NCI-H146 treated with DMSO at 0.1 percent for 48 hours (cell line): ENCODE results near the gene LRGUK.
"Not testable (repeated sequence)": the region's sequence is repeated elsewhere in the genome, so short reads cannot be mapped to it uniquely, and the experiment has no call there.

Experiments used
- DNase-seq: peaks from one replicate; lab custom pipeline; 2025; ENCODE audit not compliant: unreplicated experiment; lab: John Stamatoyannopoulos, UW

The LRGUK gene

DNA sequence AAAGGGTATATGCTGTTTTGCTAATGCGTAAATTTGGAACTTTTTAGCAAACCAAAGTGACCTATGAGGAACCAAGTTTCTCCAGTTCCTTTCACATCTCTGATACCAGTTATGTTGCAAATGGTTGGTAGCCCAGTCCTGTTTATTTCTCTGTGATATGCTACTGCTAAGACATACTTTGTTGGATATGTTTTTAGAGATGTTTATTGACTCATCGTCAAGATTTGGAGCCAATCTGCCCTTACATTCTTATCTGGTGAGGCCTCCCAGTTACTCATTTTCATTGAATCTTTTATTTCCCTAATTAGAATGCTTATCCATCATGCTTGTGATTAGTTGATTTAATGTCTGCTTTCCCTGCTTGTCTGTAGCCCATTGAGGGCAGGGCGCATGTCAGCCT, 58.9 kb downstream of the LRGUK start:
- no peak for DNase-seq

- DNase-seq = no peak
These were observed 59.7 kb downstream of the LRGUK start for GRCh38 chr7:134186801-134187200.

DNA sequence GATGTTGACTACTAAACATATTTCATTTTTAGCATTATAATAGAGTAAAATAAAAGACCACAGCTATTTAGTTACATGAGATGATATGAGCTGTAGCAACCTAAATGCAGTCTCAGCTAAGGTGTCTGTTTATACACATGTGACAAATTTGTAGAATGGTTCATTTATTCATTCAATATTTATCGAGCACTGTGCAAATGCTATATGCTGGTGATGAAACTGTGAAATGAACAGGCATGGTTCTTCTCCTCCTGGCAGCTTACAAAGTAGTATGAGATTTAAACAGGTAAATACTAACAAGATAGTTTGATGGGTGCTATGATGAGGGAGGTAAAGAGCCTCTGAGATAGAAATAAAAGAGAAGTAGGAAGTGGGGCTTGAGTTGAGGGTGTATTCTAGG, 60.8 kb downstream of the LRGUK start:
- DNase-seq = no peak

DNA sequence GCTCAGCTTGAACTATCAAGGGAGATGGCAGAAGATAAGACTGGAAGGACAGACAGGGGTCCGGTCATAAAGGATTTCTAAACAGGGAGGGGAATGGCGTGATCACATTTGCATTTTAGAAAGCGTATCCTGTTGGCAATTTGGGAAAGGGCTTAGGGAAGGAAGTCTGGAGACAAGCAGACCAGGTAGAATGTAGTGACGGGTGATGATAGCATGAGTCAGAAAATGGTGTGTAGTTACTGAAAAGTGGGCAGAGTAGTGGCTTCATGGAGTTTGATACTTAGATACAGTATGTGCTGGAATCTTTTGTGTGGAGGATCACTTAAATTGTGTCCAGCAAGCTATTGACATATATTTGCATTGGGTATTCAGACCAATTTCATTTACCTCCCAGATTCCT, 61.2 kb downstream of the LRGUK start:
- DNase-seq = no peak

- no peak for DNase-seq
These were observed 62.4 kb downstream of the LRGUK start for GRCh38 chr7:134189559-134189958.

- DNase-seq = no peak
These were observed 64.7 kb downstream of the LRGUK start for GRCh38 chr7:134191876-134192275.

GRCh38 chr7:134193240-134193639, 66.1 kb downstream of the LRGUK start:
- DNase-seq = no peak

DNA sequence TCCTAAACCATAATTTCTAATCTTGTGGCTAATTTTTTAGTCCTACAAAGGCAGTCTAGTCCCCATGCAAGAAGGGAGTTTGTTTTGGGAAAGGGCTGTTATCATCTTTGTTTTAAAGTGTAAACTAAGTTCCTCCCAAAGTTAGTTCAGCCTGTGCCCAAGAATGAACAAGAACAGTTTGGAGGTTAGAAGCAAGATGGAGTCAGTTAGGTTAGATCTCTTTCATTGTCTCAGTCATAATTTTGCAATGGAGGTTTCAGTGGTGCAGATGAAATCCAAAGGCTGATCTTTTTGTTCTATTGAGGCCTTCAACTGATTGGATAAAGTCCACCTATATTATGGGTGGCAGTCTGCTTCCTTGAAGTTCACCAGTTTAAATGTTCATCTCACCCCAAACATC, 68.1 kb downstream of the LRGUK start:
- DNase-seq = no peak

GRCh38 chr7:134196439-134196838, 69.3 kb downstream of the LRGUK start:
- DNase-seq = no peak

DNA sequence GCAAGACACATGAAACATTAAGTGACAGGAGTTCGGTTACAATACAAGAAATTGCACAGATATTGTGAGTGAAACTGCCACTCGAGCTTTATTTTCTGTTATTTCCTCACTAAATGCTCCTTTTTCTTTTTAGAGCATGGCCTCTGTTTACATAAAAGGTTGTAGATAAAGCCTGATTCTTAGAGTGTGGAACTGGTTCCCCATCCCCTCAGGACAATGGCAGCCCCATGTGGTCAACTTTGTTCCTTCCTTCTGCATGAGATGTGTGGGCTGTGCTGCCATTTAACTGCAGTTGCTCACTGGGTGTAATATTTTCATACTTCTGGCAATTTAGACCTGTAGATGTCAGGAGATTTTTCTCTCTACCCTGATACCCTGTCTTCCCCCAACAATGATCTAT, 70.2 kb downstream of the LRGUK start:
- DNase-seq = no peak

DNA sequence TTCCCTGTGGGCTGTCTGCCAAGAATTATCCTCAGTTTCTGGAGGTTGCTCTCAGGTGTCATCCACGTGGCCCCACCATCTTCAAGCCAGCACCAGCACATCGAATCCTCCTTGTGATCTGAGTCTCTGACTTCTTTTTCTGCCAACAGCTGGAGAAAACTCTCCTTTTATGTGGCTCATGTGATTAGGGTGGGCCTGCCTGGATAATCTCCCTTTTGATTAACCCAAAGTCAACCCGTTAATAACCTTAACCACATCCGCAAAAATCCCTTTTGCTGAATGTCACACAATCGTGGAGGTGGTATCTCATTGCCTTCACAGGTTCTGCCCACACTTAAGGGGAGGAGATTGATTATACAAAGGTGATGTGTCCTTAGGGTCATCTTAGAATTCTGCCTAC, 73.8 kb downstream of the LRGUK start:
- DNase-seq = no peak

- DNase-seq = no peak
These were observed 74.6 kb downstream of the LRGUK start for GRCh38 chr7:134201569-134202261.

GRCh38 chr7:134203186-134203889, 76.2 kb downstream of the LRGUK start:
- DNase-seq = no peak

DNA sequence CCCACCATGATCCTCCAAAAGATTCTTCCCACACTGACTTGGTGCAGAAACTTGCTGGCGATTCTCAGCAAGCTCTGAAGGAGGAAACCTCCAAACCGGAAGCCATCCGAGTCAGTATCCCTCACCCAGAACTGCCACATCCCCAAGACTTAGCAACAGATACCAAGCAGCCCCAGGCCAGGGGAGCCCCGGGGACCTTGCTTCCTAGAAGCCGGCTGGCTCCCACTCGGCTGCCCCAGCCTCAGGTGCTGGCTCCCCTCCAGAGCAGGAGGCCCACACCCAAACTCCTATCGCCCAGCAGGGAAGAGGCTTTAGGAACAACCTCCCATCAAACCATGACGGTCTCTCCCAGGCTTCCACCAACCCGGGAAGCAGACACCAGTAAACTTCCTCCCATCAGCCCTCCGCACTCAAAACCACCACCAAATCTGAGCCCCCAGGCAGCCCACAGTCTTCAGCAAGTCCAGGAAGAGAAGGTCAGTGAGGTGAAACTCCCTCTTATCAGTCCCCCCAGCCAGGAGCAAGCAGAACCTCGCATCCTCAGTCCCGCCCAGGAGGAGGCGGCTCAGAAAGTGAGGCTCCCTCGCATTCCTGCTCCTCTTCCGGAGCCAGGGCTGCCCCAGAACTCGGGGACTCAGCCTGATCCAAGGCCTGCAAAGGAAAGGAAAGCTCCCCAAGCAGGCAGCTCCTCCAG, 82.3 kb downstream of the LRGUK start:
- DNase-seq = no peak

GRCh38 chr7:134210227-134210626, 83.1 kb downstream of the LRGUK start:
- no peak for DNase-seq

DNA sequence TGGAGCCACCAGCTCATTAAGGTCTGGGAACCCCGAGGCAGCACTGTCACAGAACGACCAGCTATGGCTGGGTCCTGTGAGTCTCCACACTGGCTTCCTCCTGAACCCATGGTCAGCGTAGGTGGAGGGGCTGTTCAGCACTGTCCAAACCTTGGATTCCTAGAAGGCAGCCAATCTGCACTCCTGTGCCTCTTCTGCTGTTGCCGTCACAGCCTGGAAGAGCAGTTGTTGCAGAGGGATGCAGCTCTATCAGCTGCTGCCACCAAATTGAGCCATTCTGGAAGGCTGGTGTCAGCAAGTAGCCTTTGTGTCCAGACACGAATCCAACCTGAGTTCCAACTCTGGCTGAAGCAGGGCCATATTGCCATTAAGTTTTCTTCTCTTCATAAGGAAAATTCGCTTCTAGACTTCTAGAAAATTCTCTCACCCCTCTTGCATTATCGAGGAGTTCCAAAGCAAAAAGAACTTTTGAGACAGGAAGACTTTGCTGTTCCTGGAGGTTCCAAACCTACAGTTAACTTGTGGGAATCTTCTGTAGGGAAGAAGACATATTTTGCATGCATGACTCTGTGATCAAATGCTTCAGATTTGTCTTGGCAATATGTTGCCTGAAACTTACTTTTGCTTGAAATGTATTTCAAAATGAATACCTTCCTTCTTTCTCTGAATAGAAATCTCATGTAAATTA, 84.0 kb downstream of the LRGUK start:
- no peak for DNase-seq

DNA sequence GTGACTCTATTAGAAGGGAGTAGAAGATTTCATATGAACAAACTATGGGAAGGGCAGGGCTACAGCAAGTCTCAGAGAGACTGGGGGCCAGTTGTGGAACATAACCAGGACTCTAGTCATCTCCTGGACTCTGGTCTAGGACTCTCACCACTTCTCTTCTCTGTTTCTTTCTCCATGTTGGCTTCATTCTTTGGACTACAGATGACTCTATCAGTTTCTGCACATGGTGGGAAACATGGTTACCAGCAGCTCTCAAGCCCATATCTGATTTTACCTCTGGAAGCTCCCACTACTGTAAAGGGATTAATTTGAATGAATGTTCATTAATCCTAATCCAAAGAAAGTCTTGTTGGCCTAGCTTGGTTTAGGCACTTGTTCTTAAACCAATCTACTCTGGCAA, 84.7 kb downstream of the LRGUK start:
- no peak for DNase-seq

GRCh38 chr7:134212576-134213546, 85.7 kb downstream of the LRGUK start:
- DNase-seq = no peak

DNA sequence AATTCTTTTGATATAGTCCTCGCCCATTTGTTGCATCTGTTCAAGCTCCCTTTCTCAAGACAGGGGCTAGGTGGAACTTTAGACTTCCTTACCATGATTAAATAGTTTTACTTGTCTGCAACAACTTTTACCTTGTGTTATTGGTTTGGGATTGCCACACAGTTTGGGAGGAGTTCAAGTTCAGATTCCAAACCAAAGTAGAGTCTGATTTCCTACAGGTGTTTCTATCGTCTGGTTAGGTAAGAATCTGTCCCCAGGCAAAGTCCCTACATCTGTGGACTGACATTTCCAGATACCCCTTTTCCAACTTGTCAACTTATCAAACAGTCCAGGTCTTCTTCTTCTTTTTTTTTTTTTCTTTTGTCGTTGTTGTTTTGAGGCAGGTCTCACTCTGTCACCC, 93.1 kb downstream of the LRGUK start:
- DNase-seq = no peak

DNA sequence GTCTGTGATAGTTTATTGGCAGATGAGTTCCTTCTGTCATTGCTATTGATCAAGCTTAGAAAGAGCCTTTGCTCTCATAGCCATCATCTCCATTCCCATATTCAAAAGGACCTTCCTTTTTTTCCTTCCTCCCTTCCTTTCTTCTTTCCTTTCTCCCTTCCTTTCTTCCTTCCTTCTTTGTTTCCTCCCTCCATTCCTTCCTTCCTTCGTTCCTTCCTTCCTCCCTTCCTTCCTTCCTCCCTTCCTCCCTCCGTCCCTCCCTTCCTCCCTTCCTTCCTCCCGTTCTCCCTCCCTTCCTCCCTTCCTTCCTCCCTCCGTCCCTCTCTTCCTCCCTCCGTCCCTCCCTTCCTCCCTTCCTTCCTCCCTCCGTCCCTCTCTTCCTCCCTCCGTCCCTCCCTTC, 104.2 kb downstream of the LRGUK start:
- DNase-seq = not testable (repeated sequence)

- DNase-seq = no peak
These were observed 107.1 kb downstream of the LRGUK start for GRCh38 chr7:134234216-134234615.
